Stimulated activated CD4-positive, alpha-beta T cell treated with anti-CD3 and anti-CD28 coated beads, Interleukin-15, amount 100 ng/mL, for 24 hours (primary cell): ENCODE measurements around the gene EIF3M.
"Not testable (repeated sequence)": the region's sequence is repeated elsewhere in the genome, so short reads cannot be mapped to it uniquely, and the experiment has no call there.

Experiments
- DNase-seq: peaks from one replicate; pipeline ENCODE4 v3.0.0-alpha.2; 2020

The EIF3M gene

GRCh38 chr11:32597921-32598320, 14.3 kb downstream of the EIF3M start:
- DNase-seq, result no peak

GRCh38 chr11:32602657-32603415, 19.2 kb downstream of the EIF3M start:
- no peak for DNase-seq

GRCh38 chr11:32606220-32606619, 22.6 kb downstream of the EIF3M start:
- no peak for DNase-seq

- not testable (repeated sequence) for DNase-seq
Observed at GRCh38 chr11:32608826-32609225, 25.2 kb downstream of the EIF3M start.

DNA sequence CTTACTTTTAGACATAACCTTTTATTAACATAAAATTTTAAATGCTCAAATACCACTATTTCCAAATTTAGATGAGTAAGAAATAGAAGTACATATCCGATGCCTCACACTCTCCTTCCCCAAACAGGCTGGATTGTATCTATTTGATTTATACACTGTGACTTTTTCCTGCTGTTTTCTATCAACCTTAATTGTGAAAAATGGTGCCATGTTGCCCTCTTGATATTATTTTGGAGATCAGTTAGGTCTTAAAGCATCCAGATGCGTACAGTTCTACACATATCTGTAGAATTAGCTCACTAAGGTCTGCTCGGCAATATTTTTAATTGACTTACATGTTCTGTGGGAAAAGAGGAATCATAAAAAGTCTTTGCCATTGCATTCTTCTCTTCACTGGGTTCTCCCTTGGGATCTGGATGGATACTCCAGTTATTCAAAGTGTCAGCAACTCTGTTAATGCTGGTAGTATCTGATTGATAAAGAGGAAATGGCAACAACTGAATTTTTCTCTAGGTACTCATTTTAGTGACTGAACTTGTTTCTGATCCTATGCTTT, 27.2 kb downstream of the EIF3M start:
- DNase-seq, result no peak

DNA sequence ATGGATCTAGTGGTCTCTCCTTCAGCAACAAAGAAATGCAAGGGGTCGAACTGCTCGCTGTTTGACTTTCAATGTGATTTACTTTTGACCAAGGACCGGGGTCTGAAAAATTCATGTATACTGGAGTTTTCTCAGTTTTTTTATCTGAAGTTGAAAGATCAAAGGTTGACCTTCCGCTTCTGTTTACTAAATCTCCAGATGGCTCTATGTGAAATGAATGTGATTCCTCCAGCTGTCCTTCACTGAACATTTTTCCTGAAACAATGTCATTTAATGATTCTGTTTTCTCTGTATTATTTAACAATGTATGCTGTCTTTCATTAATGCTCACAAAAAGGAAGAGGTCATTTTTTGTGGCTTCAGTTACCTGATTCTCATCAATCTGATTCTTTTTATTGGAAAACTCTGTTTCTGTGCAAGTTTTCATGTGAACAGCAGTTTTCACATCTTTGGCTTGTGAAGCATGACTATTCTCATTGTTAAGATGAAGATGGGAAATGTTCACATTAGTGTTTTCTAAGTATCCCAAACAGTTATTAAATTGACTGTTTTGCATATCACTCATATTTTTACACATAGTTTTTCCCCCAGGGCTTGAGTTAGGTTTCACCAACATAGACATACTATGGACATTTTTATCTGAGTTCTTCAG, 30.0 kb downstream of the EIF3M start:
- DNase-seq, result no peak

DNA sequence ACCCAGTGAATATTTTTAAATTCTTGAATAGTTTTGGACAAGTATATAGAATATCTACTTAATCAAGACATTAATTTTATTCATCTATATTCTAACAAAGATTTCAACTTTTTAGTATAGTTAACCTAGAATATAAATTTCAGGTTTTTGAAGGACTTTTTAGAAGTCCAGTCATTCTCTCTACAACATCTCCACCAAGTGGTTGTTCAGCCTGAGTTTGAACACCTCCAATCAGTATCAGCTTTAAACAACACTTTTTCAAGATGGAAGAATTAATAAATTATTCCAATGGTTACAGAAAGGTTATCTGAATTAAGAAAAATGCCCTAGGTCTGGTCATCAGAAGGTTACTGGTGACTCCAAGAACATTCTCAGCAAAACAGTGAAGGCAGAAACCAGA, 31.8 kb downstream of the EIF3M start:
- DNase-seq, result no peak

DNA sequence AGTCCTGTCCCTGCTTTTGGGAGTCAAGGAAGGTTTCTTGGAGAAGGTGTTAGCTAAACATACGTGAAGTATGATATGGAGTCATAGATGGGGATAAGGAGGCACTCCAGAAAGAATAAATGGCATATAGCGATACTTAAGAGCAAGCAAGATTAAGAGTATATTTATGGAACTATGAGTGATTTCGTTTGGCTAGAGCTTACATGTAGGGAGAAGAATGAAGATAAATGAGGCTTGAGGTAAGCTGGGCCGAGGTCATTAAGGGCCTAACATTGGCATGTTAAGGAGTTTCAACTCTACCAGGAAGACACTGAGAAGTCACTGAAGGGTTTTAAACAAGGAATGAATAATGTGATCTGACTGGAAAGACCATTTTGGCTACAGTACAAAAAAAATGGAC, 33.3 kb downstream of the EIF3M start:
- DNase-seq, result no peak

- no peak for DNase-seq
Observed at GRCh38 chr11:32630844-32631243, 47.2 kb downstream of the EIF3M start.

GRCh38 chr11:32635819-32636218, 52.2 kb downstream of the EIF3M start:
- no peak for DNase-seq

GRCh38 chr11:32641361-32641760, 57.7 kb downstream of the EIF3M start:
- no peak for DNase-seq

GRCh38 chr11:32643526-32643925, 59.9 kb downstream of the EIF3M start:
- no peak for DNase-seq
